ENCODE measurements around the gene MAPKAPK2. TPM values are rescaled to one million over a fixed set of nuclear protein-coding genes. Genes with fewer than 3 reads are reported as not detected.

MAPKAPK2 gene
- total and polyA plus RNA-seq, 2 of the 13 experiments (the other 11 are each of a cell fraction or from before 2014, with no cell fraction given) = 16.6 to 34.0 TPM

DNA sequence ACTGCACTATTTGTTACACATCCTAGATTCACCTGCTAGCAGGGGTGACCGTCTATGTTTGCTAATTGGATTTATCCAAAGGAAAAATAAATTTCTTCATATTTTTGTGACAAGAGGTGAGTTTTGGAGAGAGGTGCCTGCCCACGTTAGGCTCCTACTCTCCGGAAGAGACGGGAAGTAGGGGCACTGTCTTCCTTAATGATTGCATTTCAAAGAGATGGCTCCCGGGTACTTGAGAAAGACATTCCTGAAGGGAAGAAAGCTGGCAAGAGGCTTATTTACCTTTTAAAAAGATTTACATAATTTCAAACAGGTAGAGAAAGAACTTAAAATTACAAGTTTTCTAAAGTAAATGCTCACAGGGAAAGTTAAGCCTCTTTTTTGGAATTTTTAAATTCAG is 67.2 kb downstream of the MAPKAPK2 start (continued):
- TF ChIP-seq, protein P1, sequence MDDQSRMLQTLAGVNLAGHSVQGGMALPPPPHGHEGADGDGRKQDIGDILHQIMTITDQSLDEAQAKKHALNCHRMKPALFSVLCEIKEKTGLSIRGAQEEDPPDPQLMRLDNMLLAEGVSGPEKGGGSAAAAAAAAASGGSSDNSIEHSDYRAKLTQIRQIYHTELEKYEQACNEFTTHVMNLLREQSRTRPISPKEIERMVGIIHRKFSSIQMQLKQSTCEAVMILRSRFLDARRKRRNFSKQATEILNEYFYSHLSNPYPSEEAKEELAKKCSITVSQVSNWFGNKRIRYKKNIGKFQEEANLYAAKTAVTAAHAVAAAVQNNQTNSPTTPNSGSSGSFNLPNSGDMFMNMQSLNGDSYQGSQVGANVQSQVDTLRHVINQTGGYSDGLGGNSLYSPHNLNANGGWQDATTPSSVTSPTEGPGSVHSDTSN (CRISPR knock-in tag; IDR thresholded peaks at IDR 0.05; ENCODE audit: borderline replicate concordance) = no peak
- TF ChIP-seq ZNF75D (CRISPR knock-in tag; IDR thresholded peaks at IDR 0.05; ENCODE audit: borderline replicate concordance) (no peak), ARNTL (CRISPR knock-in tag; IDR thresholded peaks at IDR 0.05) (no peak), TBL1XR1 (IDR thresholded peaks at IDR 0.05; ENCODE audit: borderline replicate concordance, low read length, partially characterized antibody) (no peak)
- TF ChIP-seq, protein P2, sequence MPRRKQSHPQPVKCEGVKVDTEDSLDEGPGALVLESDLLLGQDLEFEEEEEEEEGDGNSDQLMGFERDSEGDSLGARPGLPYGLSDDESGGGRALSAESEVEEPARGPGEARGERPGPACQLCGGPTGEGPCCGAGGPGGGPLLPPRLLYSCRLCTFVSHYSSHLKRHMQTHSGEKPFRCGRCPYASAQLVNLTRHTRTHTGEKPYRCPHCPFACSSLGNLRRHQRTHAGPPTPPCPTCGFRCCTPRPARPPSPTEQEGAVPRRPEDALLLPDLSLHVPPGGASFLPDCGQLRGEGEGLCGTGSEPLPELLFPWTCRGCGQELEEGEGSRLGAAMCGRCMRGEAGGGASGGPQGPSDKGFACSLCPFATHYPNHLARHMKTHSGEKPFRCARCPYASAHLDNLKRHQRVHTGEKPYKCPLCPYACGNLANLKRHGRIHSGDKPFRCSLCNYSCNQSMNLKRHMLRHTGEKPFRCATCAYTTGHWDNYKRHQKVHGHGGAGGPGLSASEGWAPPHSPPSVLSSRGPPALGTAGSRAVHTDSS (CRISPR knock-in tag; conservative IDR thresholded peaks at IDR 0.05) = no peak

DNA sequence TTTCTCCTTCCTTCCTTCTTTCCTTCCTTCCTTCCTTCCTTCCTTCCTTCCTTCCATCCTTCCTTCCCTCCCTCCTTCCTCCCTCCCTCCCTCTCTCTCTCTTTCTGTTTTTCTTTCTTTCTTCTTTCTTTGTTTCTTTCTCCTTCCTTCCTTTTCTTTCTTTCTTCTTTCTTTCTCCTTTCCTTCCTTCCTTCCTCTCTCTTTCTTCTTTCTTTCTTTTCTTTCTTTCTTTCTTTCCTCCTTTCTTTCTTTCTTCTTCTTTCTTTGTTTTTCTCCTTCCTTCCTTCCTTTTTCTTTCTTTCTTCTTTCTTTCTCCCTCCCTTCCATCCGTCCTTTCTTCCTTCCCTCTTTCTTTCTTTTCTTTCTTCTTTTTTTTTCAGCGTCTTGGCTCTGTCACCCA is 67.8 kb downstream of the MAPKAPK2 start:
- WGBS (ENCODE audit: low lambda C conversion rate) = 42% methylated on average over 2 of the region's 2 CpGs
- peaks cover 0 to 13% of the 10 kb centered on the region in 2 experiments; a peak in 3 of 5 replicates for H3K27me3 ChIP-seq (ENCODE audit: control insufficient read depth in 1 of 2, insufficient read depth in 2 of 2, low read length in 2 of 2)
- ATAC-seq (no peak), FAIRE-seq (no peak), DNase-seq (ENCODE audit: low spot score) (no peak)
- BruUV-seq (replicated peaks) = no TSS peak
- intact Hi-C loops (cut with micrococcal nuclease; ENCODE audit: unreplicated experiment) (no loop called here), in situ Hi-C loops (cut with HindIII; ENCODE audit: extremely low pct_ligation_motif_present, low pct_unique_long_range_greater_than_20kb) (no loop called here)
- H4K20me1 ChIP-seq (ENCODE audit: insufficient read depth, low read length) = no peaks in the 10 kb centered on the region
- H2AFZ ChIP-seq (ENCODE audit: low read length) = no peak overlapping the region
- CTCF ChIA-PET (ENCODE audit: low intra/inter-chr PET ratio, low total read pairs) = no interaction called here
- no peak overlapping the region for H3K27ac ChIP-seq (ENCODE audit: extremely low read length, insufficient read depth, low read length)
- H3K9me3 ChIP-seq (ENCODE audit: low read length) = no peaks in the 10 kb centered on the region
- no peaks in the 10 kb centered on the region for H3K4me1 ChIP-seq (ENCODE audit: insufficient read depth, low read length)
- no peak overlapping the region for H3K4me3 ChIP-seq (replicated peaks in 1 of 3; ENCODE audit: insufficient read depth in 1 of 3, low read depth in 2 of 3, low read length in 3 of 3)
- no peaks in the 10 kb centered on the region for H3K79me2 ChIP-seq (ENCODE audit: insufficient read depth, low read length)
- H3K36me3 ChIP-seq (replicated peaks in 1 of 2; ENCODE audit: control insufficient read depth in 1 of 2, insufficient read depth in 2 of 2, low read length in 2 of 2) = no peaks in the 10 kb centered on the region
- POLR2A ChIA-PET = no interaction called here
- H3K4me2 ChIP-seq (ENCODE audit: low read depth, low read length) = no peak overlapping the region
- H3K9ac ChIP-seq (ENCODE audit: insufficient read depth, low read depth, low read length) = no peak overlapping the region
- TF ChIP-seq, protein P3, sequence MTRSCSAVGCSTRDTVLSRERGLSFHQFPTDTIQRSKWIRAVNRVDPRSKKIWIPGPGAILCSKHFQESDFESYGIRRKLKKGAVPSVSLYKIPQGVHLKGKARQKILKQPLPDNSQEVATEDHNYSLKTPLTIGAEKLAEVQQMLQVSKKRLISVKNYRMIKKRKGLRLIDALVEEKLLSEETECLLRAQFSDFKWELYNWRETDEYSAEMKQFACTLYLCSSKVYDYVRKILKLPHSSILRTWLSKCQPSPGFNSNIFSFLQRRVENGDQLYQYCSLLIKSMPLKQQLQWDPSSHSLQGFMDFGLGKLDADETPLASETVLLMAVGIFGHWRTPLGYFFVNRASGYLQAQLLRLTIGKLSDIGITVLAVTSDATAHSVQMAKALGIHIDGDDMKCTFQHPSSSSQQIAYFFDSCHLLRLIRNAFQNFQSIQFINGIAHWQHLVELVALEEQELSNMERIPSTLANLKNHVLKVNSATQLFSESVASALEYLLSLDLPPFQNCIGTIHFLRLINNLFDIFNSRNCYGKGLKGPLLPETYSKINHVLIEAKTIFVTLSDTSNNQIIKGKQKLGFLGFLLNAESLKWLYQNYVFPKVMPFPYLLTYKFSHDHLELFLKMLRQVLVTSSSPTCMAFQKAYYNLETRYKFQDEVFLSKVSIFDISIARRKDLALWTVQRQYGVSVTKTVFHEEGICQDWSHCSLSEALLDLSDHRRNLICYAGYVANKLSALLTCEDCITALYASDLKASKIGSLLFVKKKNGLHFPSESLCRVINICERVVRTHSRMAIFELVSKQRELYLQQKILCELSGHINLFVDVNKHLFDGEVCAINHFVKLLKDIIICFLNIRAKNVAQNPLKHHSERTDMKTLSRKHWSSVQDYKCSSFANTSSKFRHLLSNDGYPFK (CRISPR knock-in tag; IDR thresholded peaks at IDR 0.05; ENCODE audit: borderline replicate concordance) = no peak
- no peak for TF ChIP-seq ZNF709 (CRISPR knock-in tag; IDR thresholded peaks at IDR 0.05)
- TF ChIP-seq, protein P4, sequence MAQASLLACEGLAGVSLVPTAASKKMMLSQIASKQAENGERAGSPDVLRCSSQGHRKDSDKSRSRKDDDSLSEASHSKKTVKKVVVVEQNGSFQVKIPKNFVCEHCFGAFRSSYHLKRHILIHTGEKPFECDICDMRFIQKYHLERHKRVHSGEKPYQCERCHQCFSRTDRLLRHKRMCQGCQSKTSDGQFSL (CRISPR knock-in tag; IDR thresholded peaks at IDR 0.05) = no peak
- TF ChIP-seq, protein P5, sequence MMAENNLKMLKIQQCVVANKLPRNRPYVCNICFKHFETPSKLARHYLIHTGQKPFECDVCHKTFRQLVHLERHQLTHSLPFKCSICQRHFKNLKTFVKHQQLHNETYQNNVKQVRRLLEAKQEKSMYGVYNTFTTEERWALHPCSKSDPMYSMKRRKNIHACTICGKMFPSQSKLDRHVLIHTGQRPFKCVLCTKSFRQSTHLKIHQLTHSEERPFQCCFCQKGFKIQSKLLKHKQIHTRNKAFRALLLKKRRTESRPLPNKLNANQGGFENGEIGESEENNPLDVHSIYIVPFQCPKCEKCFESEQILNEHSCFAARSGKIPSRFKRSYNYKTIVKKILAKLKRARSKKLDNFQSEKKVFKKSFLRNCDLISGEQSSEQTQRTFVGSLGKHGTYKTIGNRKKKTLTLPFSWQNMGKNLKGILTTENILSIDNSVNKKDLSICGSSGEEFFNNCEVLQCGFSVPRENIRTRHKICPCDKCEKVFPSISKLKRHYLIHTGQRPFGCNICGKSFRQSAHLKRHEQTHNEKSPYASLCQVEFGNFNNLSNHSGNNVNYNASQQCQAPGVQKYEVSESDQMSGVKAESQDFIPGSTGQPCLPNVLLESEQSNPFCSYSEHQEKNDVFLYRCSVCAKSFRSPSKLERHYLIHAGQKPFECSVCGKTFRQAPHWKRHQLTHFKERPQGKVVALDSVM (CRISPR knock-in tag; IDR thresholded peaks at IDR 0.05) = no peak
- TF ChIP-seq SRSF9 (IDR thresholded peaks at IDR 0.05; ENCODE audit: borderline replicate concordance, insufficient read depth, low read depth, low read length, poor library complexity, severe bottlenecking) = no peak
- no peak for TF ChIP-seq CBX2 (IDR thresholded peaks at IDR 0.05; ENCODE audit: low read depth, low read length)
- TF ChIP-seq CBX2 (CRISPR knock-in tag; IDR thresholded peaks at IDR 0.05; ENCODE audit: low read depth) = no peak
- TF ChIP-seq ZNF232 (CRISPR knock-in tag; IDR thresholded peaks at IDR 0.05; ENCODE audit: borderline replicate concordance) = no peak
